HG02981 (cell line): ENCODE measurements around the gene SYNE1.
A peak's percentile ranks its signal among the peaks of the same experiment; 100 is the strongest.

Experiments
- ATAC-seq: cut with Tn5 transposase; IDR thresholded peaks from one replicate; pipeline ENCODE4 v1.9.1; 2021; ENCODE audit warnings: mild to moderate bottlenecking, moderate library complexity; ENCODE audit not compliant: unreplicated experiment

SYNE1 gene

DNA sequence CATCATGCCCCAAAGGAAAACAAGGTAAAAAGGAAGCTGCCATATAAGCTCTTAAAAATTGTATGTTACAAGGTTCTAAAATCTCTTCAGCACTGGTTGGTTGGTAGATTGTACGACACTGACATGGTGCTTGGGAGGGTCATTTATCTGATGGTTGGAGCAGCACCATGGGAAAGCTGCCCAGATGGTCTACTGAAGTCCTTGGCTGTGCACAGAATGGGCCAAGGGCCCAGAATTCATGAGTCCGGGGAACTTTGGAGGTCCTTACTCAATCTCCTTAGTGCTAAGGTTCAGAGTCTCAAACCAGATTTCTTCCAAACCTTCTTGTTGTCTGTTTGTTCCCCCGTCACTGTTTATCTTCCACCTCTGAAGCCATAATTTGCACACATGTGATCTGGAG is 515.3 kb downstream of the SYNE1 start:
- ATAC-seq: no peak

DNA sequence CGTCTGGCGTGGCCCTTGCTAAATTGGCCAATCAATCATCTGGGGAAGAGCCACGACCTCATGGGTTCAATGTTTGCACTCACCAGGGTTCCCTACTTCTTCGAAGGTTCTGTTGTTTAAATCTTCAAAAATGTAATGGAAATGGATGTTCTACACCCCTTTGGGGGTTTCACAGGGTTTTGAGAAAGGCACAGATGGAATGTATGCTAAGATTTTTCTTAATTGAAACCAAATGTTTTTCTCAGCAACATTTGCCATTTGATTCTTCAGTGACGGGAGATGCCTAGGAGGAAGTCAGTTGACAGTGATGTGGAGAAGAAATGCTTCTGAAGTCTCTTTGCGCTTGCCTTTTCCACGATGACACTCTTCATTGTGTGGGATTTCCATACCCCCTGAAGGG is 517.3 kb downstream of the SYNE1 start:
- no peak for ATAC-seq

- no peak for ATAC-seq
Measured at GRCh38 chr6:152118678-152119077, 518.5 kb downstream of the SYNE1 start.

GRCh38 chr6:152118224-152118623 is 518.9 kb downstream of the SYNE1 start:
- no peak for ATAC-seq

- peak; percentile 90 for ATAC-seq
Measured at GRCh38 chr6:152117156-152118133, 519.7 kb downstream of the SYNE1 start.

DNA sequence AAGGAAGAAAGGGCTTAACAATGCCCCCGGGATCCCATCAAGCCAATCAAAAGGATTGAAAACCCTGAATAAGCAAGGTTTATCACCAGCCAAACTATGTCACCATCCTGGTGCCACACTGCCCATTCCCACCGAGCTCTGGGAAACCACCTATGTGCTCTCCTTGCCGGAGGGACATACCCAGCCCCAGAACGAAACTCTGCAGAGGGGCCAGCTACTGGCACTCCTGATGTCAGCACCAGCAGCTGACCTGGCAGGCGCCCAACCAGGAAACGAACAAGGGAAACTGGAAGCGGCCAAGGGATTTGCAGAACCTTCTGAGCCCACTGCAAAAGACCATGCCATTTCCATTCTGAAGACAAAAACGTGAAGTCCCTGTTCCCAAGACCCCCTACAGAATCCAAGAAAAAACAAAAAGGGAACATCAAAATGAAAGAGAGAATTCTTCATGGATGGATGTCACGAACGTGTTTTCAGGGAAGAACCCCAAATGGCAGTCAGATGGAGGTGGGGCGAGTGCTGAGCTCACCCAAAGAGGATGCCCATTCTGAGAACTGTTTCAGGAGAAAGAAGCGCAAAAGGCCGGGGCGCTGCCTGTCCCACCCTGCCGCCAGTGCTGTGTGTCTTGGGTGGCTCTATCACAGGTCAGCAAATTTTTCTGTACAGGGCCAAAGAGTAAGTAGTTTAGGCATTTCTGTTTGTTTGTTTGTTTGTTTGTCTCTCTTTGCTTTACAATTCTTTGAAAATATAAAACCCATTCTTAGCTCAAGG is 524.5 kb downstream of the SYNE1 start:
- ATAC-seq: no peak

DNA sequence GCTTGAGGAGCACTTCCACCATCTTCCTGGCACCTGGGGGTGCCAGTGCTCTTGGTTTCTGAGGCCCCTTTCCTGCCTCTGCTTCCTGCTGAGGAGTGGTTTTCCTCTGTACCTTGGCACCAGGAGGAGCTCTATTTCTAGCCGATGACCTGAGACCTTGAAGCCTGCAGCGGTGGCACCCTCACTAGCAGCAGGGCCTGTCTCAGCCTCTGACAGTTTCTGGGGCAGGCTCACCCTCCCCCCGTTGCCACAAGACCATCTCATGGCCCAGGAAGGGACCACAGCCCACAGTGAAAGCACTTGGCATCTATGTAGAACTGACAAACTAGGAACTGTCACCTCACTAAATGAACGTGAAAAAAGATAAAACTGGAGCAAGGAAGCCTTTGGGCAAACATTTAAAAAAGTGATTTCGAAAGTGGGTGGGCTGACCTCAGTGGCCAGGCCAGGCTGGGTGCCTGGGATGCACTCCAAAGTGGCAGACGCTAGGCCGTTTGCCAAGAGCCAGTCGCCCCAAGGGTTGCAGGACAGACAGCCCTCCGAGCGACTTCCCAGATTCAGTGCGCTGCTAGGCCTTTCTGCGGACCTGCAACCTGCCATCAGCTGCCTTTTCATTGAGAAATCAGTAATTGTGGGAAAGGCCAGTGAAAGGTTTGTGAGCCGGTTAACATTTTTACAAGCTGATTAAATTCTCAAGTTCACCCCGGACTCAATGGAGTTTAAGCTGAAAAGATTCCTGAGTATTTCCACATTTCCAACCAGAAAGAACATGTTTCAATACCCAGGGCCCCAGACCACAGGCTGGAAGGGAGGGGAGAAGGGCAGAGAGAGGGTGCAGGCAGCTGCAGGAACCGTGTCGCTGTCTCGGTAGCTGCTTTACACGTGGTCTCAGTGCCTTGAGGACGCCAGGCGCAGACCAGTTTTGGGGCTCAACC is 526.0 kb downstream of the SYNE1 start:
- no peak for ATAC-seq

GRCh38 chr6:152107973-152108372 is 529.2 kb downstream of the SYNE1 start:
- no peak for ATAC-seq

DNA sequence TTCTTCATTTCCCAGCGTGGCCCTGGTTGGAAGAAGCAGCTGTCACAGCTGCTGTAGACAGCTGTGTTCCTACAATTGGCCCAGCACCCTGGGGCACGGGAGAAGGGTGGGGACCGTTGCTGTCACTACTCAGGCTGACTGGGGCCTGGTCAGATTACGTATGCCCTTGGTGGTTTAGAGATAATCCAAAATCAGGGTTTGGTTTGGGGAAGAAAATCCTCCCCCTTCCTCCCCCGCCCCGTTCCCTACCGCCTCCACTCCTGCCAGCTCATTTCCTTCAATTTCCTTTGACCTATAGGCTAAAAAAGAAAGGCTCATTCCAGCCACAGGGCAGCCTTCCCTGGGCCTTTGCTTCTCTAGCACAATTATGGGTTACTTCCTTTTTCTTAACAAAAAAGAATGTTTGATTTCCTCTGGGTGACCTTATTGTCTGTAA is 537.0 kb downstream of the SYNE1 start:
- no peak for ATAC-seq

DNA sequence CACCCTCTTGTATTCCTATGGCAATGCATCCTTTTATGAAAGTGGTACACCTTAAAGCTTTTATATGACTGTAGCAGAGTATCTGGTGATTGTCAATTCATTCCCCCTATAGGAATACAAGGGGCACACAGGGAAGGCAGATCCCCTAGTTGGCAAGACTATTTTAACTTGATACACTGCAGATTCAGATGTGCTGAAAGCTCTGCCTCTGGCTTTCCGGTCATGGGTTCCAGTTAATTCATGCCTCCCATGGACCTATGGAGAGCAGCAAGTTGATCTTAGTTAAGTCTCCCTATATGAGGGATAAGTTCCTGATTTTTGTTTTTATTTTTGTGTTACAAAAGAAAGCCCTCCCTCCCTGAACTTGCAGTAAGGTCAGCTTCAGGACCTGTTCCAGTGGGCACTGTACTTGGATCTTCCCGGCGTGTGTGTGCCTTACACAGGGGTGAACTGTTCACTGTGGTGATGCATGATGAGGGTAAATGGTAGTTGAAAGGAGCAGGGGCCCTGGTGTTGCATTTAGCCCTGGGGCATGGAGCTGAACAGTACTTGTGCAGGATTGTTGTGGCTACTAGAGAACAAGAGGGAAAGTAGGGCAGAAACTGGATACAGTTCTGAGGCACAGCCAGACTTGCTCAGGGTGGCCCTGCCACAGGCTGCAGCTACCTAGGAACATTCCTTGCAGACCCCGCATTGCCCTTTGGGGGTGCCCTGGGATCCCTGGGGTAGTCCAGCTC is 537.5 kb downstream of the SYNE1 start:
- ATAC-seq: no peak

- no peak for ATAC-seq
Measured at GRCh38 chr6:152098683-152099082, 538.5 kb downstream of the SYNE1 start.

GRCh38 chr6:152096863-152097496 is 540.2 kb downstream of the SYNE1 start:
- no peak for ATAC-seq

GRCh38 chr6:152094992-152095592 is 542.1 kb downstream of the SYNE1 start:
- no peak for ATAC-seq

- ATAC-seq: no peak
Measured at GRCh38 chr6:152094276-152094675, 542.9 kb downstream of the SYNE1 start.

DNA sequence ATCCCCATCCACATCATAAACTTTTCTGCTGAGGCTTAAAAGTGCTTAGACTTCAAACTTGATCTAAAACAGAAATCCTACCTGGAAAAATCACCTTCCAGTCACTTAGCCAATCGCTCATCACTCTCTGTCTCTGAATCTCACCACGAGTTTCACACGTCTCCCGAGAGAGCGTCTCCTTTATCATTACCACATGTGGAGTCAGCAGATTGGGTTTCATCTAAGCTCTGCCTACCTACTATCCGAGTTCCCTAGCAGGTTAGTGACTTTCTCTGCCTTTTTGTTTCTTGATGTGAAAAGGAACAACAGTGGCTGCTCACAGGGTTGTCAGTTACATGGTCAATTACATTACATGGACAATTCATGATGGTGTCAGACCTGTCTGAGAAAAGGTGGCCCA is 543.5 kb downstream of the SYNE1 start:
- ATAC-seq: no peak

- no peak for ATAC-seq
Measured at GRCh38 chr6:152091851-152092341, 545.3 kb downstream of the SYNE1 start.

DNA sequence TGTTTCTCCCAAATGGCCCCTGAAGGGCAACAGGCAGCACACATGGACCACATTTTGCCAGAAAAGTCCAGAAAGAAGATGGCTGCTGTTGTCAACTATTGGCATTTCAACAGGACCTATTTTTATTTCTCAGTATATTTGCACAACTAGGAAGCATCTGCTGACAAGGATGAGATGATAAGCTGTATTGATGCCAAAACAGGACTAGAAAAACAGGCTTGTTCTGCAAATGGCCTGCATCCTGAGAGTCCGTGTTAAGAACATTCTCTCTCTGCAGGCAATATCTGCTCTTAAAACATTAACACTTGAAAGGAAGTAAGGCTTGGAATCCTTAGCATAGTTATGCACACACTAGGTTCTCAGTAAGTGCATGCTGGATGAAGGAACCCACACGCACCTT is 546.0 kb downstream of the SYNE1 start:
- no peak for ATAC-seq

DNA sequence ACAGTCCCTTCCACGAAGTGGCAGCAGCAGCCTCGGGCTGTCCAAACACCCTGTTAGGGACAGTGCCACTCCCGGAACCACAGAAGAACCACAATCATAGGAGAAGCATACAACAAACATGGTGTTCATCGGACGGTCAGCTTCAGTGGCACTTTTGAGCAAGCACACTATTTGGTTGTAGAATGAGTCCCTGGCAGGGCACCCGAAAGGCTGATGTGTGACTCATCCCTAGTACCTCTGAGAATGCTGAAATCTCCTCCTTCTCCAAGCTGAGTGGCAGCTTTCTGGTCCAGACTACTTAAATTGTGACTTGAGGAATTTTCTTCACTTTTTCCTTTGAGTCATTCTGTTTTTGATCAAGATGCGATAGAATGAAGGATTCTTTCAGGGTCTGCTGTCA is 547.2 kb downstream of the SYNE1 start:
- ATAC-seq: no peak

DNA sequence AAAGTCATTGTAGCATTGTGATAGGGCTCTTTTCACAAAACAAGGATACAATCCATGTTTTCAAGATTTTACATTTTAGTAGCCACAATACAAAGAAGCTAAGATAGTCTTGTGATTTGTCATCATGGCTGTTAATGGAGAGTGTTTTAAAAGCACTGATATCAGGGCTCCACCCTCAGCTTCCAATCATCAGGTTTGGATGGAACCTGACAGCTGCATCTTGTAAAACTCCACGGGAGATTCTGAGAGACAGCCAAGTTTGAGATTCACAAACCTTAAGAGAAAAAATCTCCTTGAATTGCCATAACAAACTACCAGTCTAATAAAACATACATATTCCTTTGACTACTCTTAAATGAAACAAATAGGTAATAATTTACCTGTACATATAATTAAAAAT is 549.5 kb downstream of the SYNE1 start:
- ATAC-seq: no peak
